T-cell (primary cell): ENCODE data around the gene NPHP3. TPM values are rescaled to one million over a fixed set of nuclear protein-coding genes. Genes with fewer than 3 reads are reported as not detected.
"Not testable (repeated sequence)": the region's sequence is repeated elsewhere in the genome, so short reads cannot be mapped to it uniquely, and the experiment has no call there.

Experiments used
- ATAC-seq, 4 experiments: fragments of 200-7000 bp in 3 of 4; fragments of 150-1000 bp in 1 of 4; cut with Tn5 transposase; replicated peaks in 1 of 4; 1 replicate in 3 of 4; 2 replicates in 1 of 4; pipeline ENCODE4 v1.10.0; 2021; ENCODE audit warnings: moderate library complexity in 3 of 4, mild to moderate bottlenecking in 2 of 4, moderate number of reproducible peaks in 1 of 4
- CTCF ChIA-PET, 2 donors: fragments of 300-600 bp; sonication (Branson Sonifier 250); formaldehyde crosslinking; loops; one replicate each; lab custom pipeline; 2022; ENCODE audit warnings: antibody characterized with exemption in 2 of 2; lab: Charles Lee
- POLR2A ChIA-PET, 2 donors: fragments of 300-600 bp; sonication (Branson Sonifier 250); formaldehyde crosslinking; loops; one replicate each; lab custom pipeline; 2022; ENCODE audit warnings: antibody characterized with exemption in 2 of 2; lab: Charles Lee
- DNase-seq, 35 experiments: peaks; one replicate each; pipeline versions ENCODE4 v3.0.0 to v3.0.0-alpha.2; 2013 to 2023
- H3K27ac ChIP-seq: one replicate; pipeline ENCODE4 v1.5.1; 2013; ENCODE audit warnings: low read length
- H3K27me3 ChIP-seq, 2 experiments: replicated peaks in 1 of 2; 1 replicate in 1 of 2; 2 replicates in 1 of 2; pipeline versions ENCODE4 v1.6.1 to v1.7.0; 2013; ENCODE audit warnings: low read length in 1 of 2, mixed read lengths in 1 of 2; ENCODE audit not compliant: control insufficient read depth in 2 of 2, insufficient read depth in 2 of 2; ENCODE audit errors: extremely low read depth in 1 of 2
- H3K36me3 ChIP-seq, 2 donors: 1 replicate in 1 of 2; 2 replicates in 1 of 2; pipeline versions ENCODE4 v1.6.1 to v1.7.0; 2013; ENCODE audit warnings: low read length in 1 of 2; ENCODE audit not compliant: control insufficient read depth in 2 of 2, insufficient read depth in 1 of 2; ENCODE audit errors: extremely low read depth in 1 of 2
- H3K4me1 ChIP-seq, 2 experiments: 1 replicate in 1 of 2; 2 replicates in 1 of 2; pipeline versions ENCODE4 v1.6.1 to v1.7.0; 2013; ENCODE audit warnings: low read length in 2 of 2, mixed read lengths in 1 of 2; ENCODE audit not compliant: insufficient read depth in 2 of 2, control insufficient read depth in 1 of 2; ENCODE audit errors: extremely low read depth in 1 of 2
- H3K4me3 ChIP-seq, 2 donors: 1 replicate in 1 of 2; 2 replicates in 1 of 2; pipeline versions ENCODE4 v1.5.1 to v1.7.0; 2013; ENCODE audit warnings: mild to moderate bottlenecking in 2 of 2, low read length in 1 of 2, moderate library complexity in 1 of 2; ENCODE audit not compliant: control insufficient read depth in 1 of 2; ENCODE audit errors: extremely low read depth in 1 of 2
- H3K9me3 ChIP-seq: 2 replicates; pipeline ENCODE4 v1.7.0; 2013
- H3K27ac Mint-ChIP-seq, 2 donors: one replicate each; pipeline ENCODE4 v1.8.0; 2020 to 2021; ENCODE audit warnings: mild to moderate bottlenecking in 2 of 2, mixed read lengths in 2 of 2
- H3K27me3 Mint-ChIP-seq, 2 donors: one replicate each; pipeline ENCODE4 v1.8.0; 2021 to 2022; ENCODE audit warnings: mixed read lengths in 2 of 2
- H3K36me3 Mint-ChIP-seq: one replicate; pipeline ENCODE4 v1.8.0; 2021; ENCODE audit warnings: mixed read lengths
- H3K4me1 Mint-ChIP-seq, 3 donors: one replicate each; pipeline ENCODE4 v1.8.0; 2020 to 2022; ENCODE audit warnings: mixed read lengths in 3 of 3, mild to moderate bottlenecking in 1 of 3
- H3K4me3 Mint-ChIP-seq, 3 donors: one replicate each; pipeline ENCODE4 v1.8.0; 2020 to 2022; ENCODE audit warnings: mild to moderate bottlenecking in 3 of 3, mixed read lengths in 3 of 3, moderate library complexity in 3 of 3
- H3K9me3 Mint-ChIP-seq, 3 donors: one replicate each; pipeline ENCODE4 v1.8.0; 2020 to 2022; ENCODE audit warnings: mixed read lengths in 3 of 3
- WGBS: methylation state at CpG from one replicate; pipeline ENCODE4 v1.1.5; 2013; ENCODE audit warnings: missing lambda C conversion rate; ENCODE audit not compliant: insufficient coverage; 5-methylcytosine and 5-hydroxymethylcytosine counted together
- total RNA-seq, 35 experiments: library from RNA in 6 of 35; stranded (reverse) in 6 of 35; fragments of 120-200 nt in 1 of 35; gene quantifications; one replicate each; pipeline versions ENCODE4 v1.2.1 to v1.2.4 and lab custom pipeline; 2013 to 2026

Gene NPHP3
- total RNA-seq, 5 donors from 2014 or later (not counting 1 experiment from before 2014, with no cell fraction given), result 28.2 to 60.8 (median 52.1) TPM

GRCh38 chr3:132746720-132747119 lies 24.5 kb upstream of the NPHP3 start:
- H3K4me1 ChIP-seq, H3K4me3 ChIP-seq, H3K36me3 Mint-ChIP-seq, H3K4me1 Mint-ChIP-seq, H3K4me3 Mint-ChIP-seq, POLR2A ChIA-PET, H3K9me3 ChIP-seq, H3K9me3 Mint-ChIP-seq, H3K27me3 ChIP-seq, CTCF ChIA-PET, H3K27ac Mint-ChIP-seq, H3K27ac ChIP-seq, ATAC-seq, DNase-seq, H3K36me3 ChIP-seq: not testable (repeated sequence)
- 88% methylated on average over 8 of the region's 9 CpGs for WGBS
- peaks cover 31 to 37% of the 10 kb centered on the region in 2 donors for H3K27me3 Mint-ChIP-seq

- ChIA-PET POLR2A (no interaction called here), CTCF (no interaction called here)
- no peaks in the 10 kb centered on the region for H3K36me3 Mint-ChIP-seq
- Histone ChIP-seq H3K36me3 (no peaks in the 10 kb centered on the region), H3K4me3 (no peak overlapping the region), H3K9me3 (no peaks in the 10 kb centered on the region), H3K27me3 (no peaks in the 10 kb centered on the region), H3K4me1 (no peaks in the 10 kb centered on the region), H3K27ac (no peak overlapping the region)
- no peaks in the 10 kb centered on the region for H3K4me1 Mint-ChIP-seq
- peaks cover 20 to 33% of the 10 kb centered on the region in 2 donors for H3K27me3 Mint-ChIP-seq
- ATAC-seq (no peak), DNase-seq (no peak)
- H3K4me3 Mint-ChIP-seq, result no peak overlapping the region
- H3K27ac Mint-ChIP-seq, result no peak overlapping the region
- H3K9me3 Mint-ChIP-seq, result no peaks in the 10 kb centered on the region
- no CpG with 5 or more reads among the region's 1 CpG for WGBS
Measured at GRCh38 chr3:132738314-132738713, 16.1 kb upstream of the NPHP3 start.

- ChIA-PET CTCF (interaction anchor here in 1 of 2 donors (0.9 kb wide), 1 partner anchor 9 kb away, joined by 4 read pairs; no protein-coding TSS in a partner anchor), POLR2A (interaction anchor here in 1 of 2 donors (0.6 kb wide), 1 partner anchor 677 kb away, joined by 3 read pairs; no protein-coding TSS in a partner anchor)
- H3K36me3 Mint-ChIP-seq, result no peaks in the 10 kb centered on the region
- peaks cover 32 to 39% of the 10 kb centered on the region in 2 donors for H3K27me3 Mint-ChIP-seq
- no peaks in the 10 kb centered on the region for H3K27me3 ChIP-seq
- no peaks in the 10 kb centered on the region for H3K9me3 ChIP-seq
- H3K4me1 Mint-ChIP-seq, result no peaks in the 10 kb centered on the region
- H3K4me3 ChIP-seq, result no peak overlapping the region
- DNase-seq, result no peak
- no peaks in the 10 kb centered on the region for H3K4me1 ChIP-seq
- no peak overlapping the region for H3K27ac Mint-ChIP-seq
- H3K4me3 Mint-ChIP-seq, result no peak overlapping the region
- no peaks in the 10 kb centered on the region for H3K36me3 ChIP-seq
- no peak overlapping the region for H3K27ac ChIP-seq
- ATAC-seq, result no peak
- no peaks in the 10 kb centered on the region for H3K9me3 Mint-ChIP-seq
Measured at GRCh38 chr3:132735589-132735988, 13.4 kb upstream of the NPHP3 start.

- H3K4me3 ChIP-seq, result no peak overlapping the region
- H3K9me3 ChIP-seq, result no peaks in the 10 kb centered on the region
- no peaks in the 10 kb centered on the region for H3K27me3 ChIP-seq
- H3K27ac ChIP-seq, result no peak overlapping the region
- DNase-seq (peak in 1 of 35 experiments; percentile 31), ATAC-seq (no peak)
- Mint-ChIP-seq H3K27ac (no peak overlapping the region), H3K4me3 (no peak overlapping the region), H3K27me3 (peaks cover 22 to 34% of the 10 kb centered on the region in 2 donors), H3K36me3 (no peaks in the 10 kb centered on the region), H3K9me3 (no peaks in the 10 kb centered on the region), H3K4me1 (peaks cover 0 to 3% (median 3%) of the 10 kb centered on the region in 3 donors)
- no peaks in the 10 kb centered on the region for H3K36me3 ChIP-seq
- no peaks in the 10 kb centered on the region for H3K4me1 ChIP-seq
- ChIA-PET CTCF (interaction anchor here (0.6 to 2.0 kb wide), 3 partner anchors 687 to 1743 kb away, joined by 3 to 8 read pairs (median 4); no protein-coding TSS in a partner anchor), POLR2A (no interaction called here)
- 36% methylated on average over 2 of the region's 2 CpGs for WGBS
Measured at GRCh38 chr3:132730891-132731580, 8.8 kb upstream of the NPHP3 start.

GRCh38 chr3:132726341-132726823 lies 4.2 kb upstream of the NPHP3 start:
- no peak for ATAC-seq
- no peak overlapping the region for H3K27ac Mint-ChIP-seq
- Histone ChIP-seq H3K36me3 (no peaks in the 10 kb centered on the region), H3K27me3 (no peaks in the 10 kb centered on the region), H3K4me1 (peaks cover 6 to 10% of the 10 kb centered on the region in 2 experiments), H3K27ac (no peak overlapping the region), H3K4me3 (no peak overlapping the region), H3K9me3 (no peaks in the 10 kb centered on the region)
- ChIA-PET CTCF (interaction anchor here (0.6 to 2.3 kb wide), 21 partner anchors 8 to 1092 kb away, joined by 3 to 20 read pairs (median 4); partner anchors contain the start of gene CDV3 (in 1 of the 2)), POLR2A (no interaction called here)
- H3K4me1 Mint-ChIP-seq, result peaks cover 14 to 15% (median 15%) of the 10 kb centered on the region in 3 donors
- no CpG with 5 or more reads among the region's 2 CpGs for WGBS
- H3K9me3 Mint-ChIP-seq, result no peaks in the 10 kb centered on the region
- H3K27me3 Mint-ChIP-seq, result peaks cover 14 to 20% of the 10 kb centered on the region in 2 donors
- H3K4me3 Mint-ChIP-seq, result no peak overlapping the region
- peak in 2 of 35 experiments; percentile 21 to 77 for DNase-seq
- H3K36me3 Mint-ChIP-seq, result no peaks in the 10 kb centered on the region

GRCh38 chr3:132723024-132723950 lies 1.1 kb upstream of the NPHP3 start:
- no peaks in the 10 kb centered on the region for H3K9me3 Mint-ChIP-seq
- ChIA-PET POLR2A (interaction anchor here (0.5 to 1.1 kb wide), 2 partner anchors 10 to 850 kb away, joined by 3 to 4 read pairs; partner anchors contain the start of gene CDV3 (in 1 of the 2)), CTCF (interaction anchor here (0.5 to 0.7 kb wide), 3 partner anchors 699 to 1768 kb away, joined by 3 to 4 read pairs (median 3); no protein-coding TSS in a partner anchor)
- H3K27me3 ChIP-seq, result no peaks in the 10 kb centered on the region
- peak overlapping the region; percentile 77 to 90 for H3K27ac Mint-ChIP-seq
- peaks cover 6 to 9% of the 10 kb centered on the region in 2 donors for H3K27me3 Mint-ChIP-seq
- H3K4me3 Mint-ChIP-seq, result peak overlapping the region; percentile 80 to 92 (median 84)
- 19% methylated on average over 11 of the region's 19 CpGs for WGBS
- ATAC-seq (no peak), DNase-seq (no peak)
- H3K36me3 Mint-ChIP-seq, result peaks cover 8% of the 10 kb centered on the region
- peaks cover 16 to 24% of the 10 kb centered on the region in 2 experiments for H3K4me1 ChIP-seq
- H3K4me3 ChIP-seq, result peak overlapping the region; percentile 67 to 74
- peak overlapping the region; percentile 69 for H3K27ac ChIP-seq
- H3K36me3 ChIP-seq, result peaks cover 0 to 3% of the 10 kb centered on the region in 2 donors
- H3K9me3 ChIP-seq, result no peaks in the 10 kb centered on the region
- peaks cover 41 to 43% (median 42%) of the 10 kb centered on the region in 3 donors for H3K4me1 Mint-ChIP-seq
